Sigmoid colon (tissue), 7 donors: ENCODE measurements around the gene PREP. TPM values are rescaled to one million over a fixed set of nuclear protein-coding genes. Genes with fewer than 3 reads are reported as not detected.

Experiments used
- DNase-seq: peaks from one replicate; pipeline ENCODE4 v3.0.0-alpha.2; 2019
- H3K27ac ChIP-seq, 4 donors: fragments of 200-600 bp; sonication (generic); one replicate each; pipeline ENCODE4 v1.5.1; 2016 to 2019; ENCODE audit warnings: mild to moderate bottlenecking in 1 of 4
- H3K27me3 ChIP-seq, 3 donors: fragments of 200-600 bp; sonication (generic); one replicate each; pipeline ENCODE4 v1.5.1; 2019; ENCODE audit warnings: mild to moderate bottlenecking in 1 of 3
- H3K36me3 ChIP-seq, 4 donors: fragments of 200-600 bp; sonication (generic); one replicate each; pipeline ENCODE4 v1.5.1; 2016 to 2019
- H3K4me1 ChIP-seq, 4 donors: fragments of 200-600 bp; sonication (generic); one replicate each; pipeline ENCODE4 v1.5.1; 2017 to 2019
- H3K4me3 ChIP-seq, 4 donors: fragments of 200-600 bp; sonication (generic); one replicate each; pipeline ENCODE4 v1.5.1; 2017 to 2019; ENCODE audit warnings: mild to moderate bottlenecking in 2 of 4, moderate library complexity in 1 of 4
- H3K9me3 ChIP-seq, 4 donors: fragments of 200-600 bp in 3 of 4; sonication (generic) in 3 of 4; one replicate each; pipeline versions ENCODE4 v1.5.1 to v1.6.1; 2013 to 2019
- CTCF ChIP-seq, 4 experiments: fragments of 450-650 bp in 3 of 4; fragments of 200-600 bp in 1 of 4; IDR thresholded peaks; one replicate each; pipeline ENCODE4 v1.5.1; 2016 to 2019; ENCODE audit warnings: antibody characterized with exemption in 4 of 4, mild to moderate bottlenecking in 3 of 4, moderate library complexity in 2 of 4
- EP300 ChIP-seq, 4 donors: sonication (generic); formaldehyde crosslinking; IDR thresholded peaks; one replicate each; pipeline ENCODE4 v1.6.1; 2017; ENCODE audit warnings: antibody characterized with exemption in 4 of 4
- POLR2A ChIP-seq, 2 donors: fragments of 450-650 bp; IDR thresholded peaks; one replicate each; pipeline ENCODE4 v1.6.1; 2016; ENCODE audit warnings: antibody characterized with exemption in 2 of 2, mild to moderate bottlenecking in 2 of 2, moderate library complexity in 2 of 2
- POLR2AphosphoS5 ChIP-seq, 4 donors: sonication (generic); formaldehyde crosslinking; IDR thresholded peaks; one replicate each; pipeline ENCODE4 v1.6.1; 2017; ENCODE audit warnings: antibody characterized with exemption in 4 of 4
- WGBS, 2 donors: extraction: QIAGEN DNeasy Blood & Tissue Kit; methylation state at CpG; one replicate each; pipeline ENCODE4 v1.1.7; 2013; 5-methylcytosine and 5-hydroxymethylcytosine counted together
- intact Hi-C: fragments of 100-400 bp; cut with DNase I; formaldehyde crosslinking; loops from one replicate; pipeline ENCODE4 v1.15.1; 2023
- polyA plus RNA-seq, 3 donors: library from polyadenylated mRNA; stranded (reverse); fragments of 200-250 nt; gene quantifications; one replicate each; pipeline ENCODE4 v1.2.3, GENCODE V29; 2013
- total RNA-seq, 4 donors: library from RNA; depleted of rRNA; stranded (reverse); fragments of >200 nt; gene quantifications; one replicate each; pipeline ENCODE4 v1.1.0, GENCODE V29; 2016
- donor health status: healthy with polysubstance abuse.
- donor health status: Bipolar disorder and iron deficiency.
- donor health status: healthy.

The PREP gene
- total and polyA plus RNA-seq, 7 donors = 14.1 to 47.9 (median 23.5) TPM

- H3K4me3 ChIP-seq = no peak overlapping the region
- no peaks in the 10 kb centered on the region for H3K4me1 ChIP-seq
- WGBS, 2 donors = 15 to 57% methylated on average over 1 of the region's 1 CpG
- intact Hi-C loops = no loop called here
- no peak for TF ChIP-seq EP300 (IDR thresholded peaks at IDR 0.05)
- no peak for DNase-seq
- peaks cover 0 to 51% (median 6%) of the 10 kb centered on the region in 4 donors for H3K36me3 ChIP-seq
- no peaks in the 10 kb centered on the region for H3K9me3 ChIP-seq
- no peak overlapping the region for H3K27ac ChIP-seq
- no peaks in the 10 kb centered on the region for H3K27me3 ChIP-seq
Observed at GRCh38 chr6:105363100-105363754, 39.7 kb downstream of the PREP start.

- Histone ChIP-seq H3K4me3 (no peak overlapping the region), H3K27ac (no peak overlapping the region), H3K36me3 (peaks cover 0 to 50% (median 0%) of the 10 kb centered on the region in 4 donors), H3K4me1 (no peaks in the 10 kb centered on the region), H3K9me3 (no peaks in the 10 kb centered on the region), H3K27me3 (no peaks in the 10 kb centered on the region)
- DNase-seq = no peak
- intact Hi-C loops = no loop called here
- 92 to 93% methylated on average over 10 of the region's 10 CpGs for WGBS, 2 donors
- TF ChIP-seq POLR2A (IDR thresholded peaks at IDR 0.05) (no peak), EP300 (IDR thresholded peaks at IDR 0.05) (no peak), POLR2AphosphoS5 (IDR thresholded peaks at IDR 0.05) (no peak), CTCF (IDR thresholded peaks at IDR 0.05) (no peak)
Observed at GRCh38 chr6:105359419-105360370, 43.2 kb downstream of the PREP start.

GRCh38 chr6:105357165-105357564 is 45.7 kb downstream of the PREP start:
- H3K4me3 ChIP-seq = no peak overlapping the region
- no peak for DNase-seq
- no peaks in the 10 kb centered on the region for H3K4me1 ChIP-seq
- no peaks in the 10 kb centered on the region for H3K27me3 ChIP-seq
- peaks cover 0 to 49% (median 3%) of the 10 kb centered on the region in 4 donors for H3K36me3 ChIP-seq
- whole genome bisulfite sequencing, 2 donors = 95 to 97% methylated on average over 1 of the region's 1 CpG
- no peak overlapping the region for H3K27ac ChIP-seq
- H3K9me3 ChIP-seq = no peaks in the 10 kb centered on the region
- TF ChIP-seq POLR2AphosphoS5 (IDR thresholded peaks at IDR 0.05) (no peak), CTCF (IDR thresholded peaks at IDR 0.05) (no peak), POLR2A (IDR thresholded peaks at IDR 0.05) (no peak), EP300 (IDR thresholded peaks at IDR 0.05) (no peak)
- intact Hi-C loops = no loop called here

- TF ChIP-seq CTCF (IDR thresholded peaks at IDR 0.05) = no peak
- no peak for TF ChIP-seq EP300 (IDR thresholded peaks at IDR 0.05)
- TF ChIP-seq POLR2AphosphoS5 (IDR thresholded peaks at IDR 0.05) = no peak
- no peak for TF ChIP-seq POLR2A (IDR thresholded peaks at IDR 0.05)
- DNase-seq = no peak
- intact Hi-C loops = no loop called here
- H3K4me1 ChIP-seq = no peaks in the 10 kb centered on the region
- H3K27ac ChIP-seq = no peak overlapping the region
- H3K4me3 ChIP-seq = no peak overlapping the region
- 95 to 98% methylated on average over 4 of the region's 4 CpGs for WGBS, 2 donors
- no peaks in the 10 kb centered on the region for H3K27me3 ChIP-seq
- H3K9me3 ChIP-seq = no peaks in the 10 kb centered on the region
- H3K36me3 ChIP-seq = peaks cover 0 to 54% (median 4%) of the 10 kb centered on the region in 4 donors
Observed at GRCh38 chr6:105352037-105352617, 50.8 kb downstream of the PREP start.

- Histone ChIP-seq H3K27ac (no peak overlapping the region), H3K9me3 (no peaks in the 10 kb centered on the region), H3K27me3 (no peaks in the 10 kb centered on the region), H3K4me1 (peaks cover 0 to 18% (median 8%) of the 10 kb centered on the region in 4 donors), H3K4me3 (no peak overlapping the region), H3K36me3 (peaks cover 0 to 37% (median 4%) of the 10 kb centered on the region in 4 donors)
- WGBS, 2 donors = 95 to 100% methylated on average over 1 of the region's 1 CpG
- DNase-seq = no peak
- intact Hi-C loops = no loop called here
- TF ChIP-seq CTCF (IDR thresholded peaks at IDR 0.05) (no peak), EP300 (IDR thresholded peaks at IDR 0.05) (no peak), POLR2A (IDR thresholded peaks at IDR 0.05) (no peak), POLR2AphosphoS5 (IDR thresholded peaks at IDR 0.05) (no peak)
Observed at GRCh38 chr6:105348897-105349296, 54.0 kb downstream of the PREP start.
